ENCODE results near the gene RFC1. TPM values are rescaled to one million over a fixed set of nuclear protein-coding genes. Genes with fewer than 3 reads are reported as not detected.

RFC1 gene
- total RNA-seq, 1 donor from 2014 or later = 123 TPM

GRCh38 chr4:39291686-39292085, 74.5 kb downstream of the RFC1 start:
- H3K36me3 Mint-ChIP-seq = peaks cover 44% of the 10 kb centered on the region
- no peaks in the 10 kb centered on the region for H3K4me1 Mint-ChIP-seq

DNA sequence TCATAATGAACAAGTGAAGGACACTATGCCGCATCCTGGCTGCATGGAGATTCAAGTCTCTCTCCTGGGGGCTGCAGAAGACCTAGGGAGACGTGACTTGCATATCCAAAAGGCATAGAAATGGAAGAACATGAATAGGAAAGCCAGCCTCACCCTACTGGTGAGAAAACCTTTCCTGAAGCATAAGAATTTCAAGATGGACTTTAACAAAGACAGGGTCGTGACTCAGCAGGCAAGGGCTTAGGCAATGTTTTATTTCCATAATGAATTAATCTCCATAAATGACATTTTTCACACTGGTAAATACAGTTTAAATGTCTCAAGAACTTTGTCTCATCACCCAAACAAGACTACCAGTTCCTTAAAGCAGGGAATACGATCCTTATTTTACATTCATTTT, 78.9 kb downstream of the RFC1 start:
- no peak for DNase-seq (ENCODE audit: low spot score)
- Histone ChIP-seq H3K4me2 (no peak overlapping the region), H2AFZ (replicated peaks) (no peak overlapping the region), H3K4me3 (no peak overlapping the region), H3F3A (ENCODE audit: low read depth) (no peaks in the 10 kb centered on the region), H3K27ac (no peak overlapping the region), H4K20me1 (ENCODE audit: low read depth) (no peaks in the 10 kb centered on the region), H3K27me3 (no peaks in the 10 kb centered on the region), H3K4me1 (no peaks in the 10 kb centered on the region), H3K9me3 (ENCODE audit: low read depth) (no peaks in the 10 kb centered on the region), H3K36me3 (peaks cover 10% of the 10 kb centered on the region), H3K79me2 (ENCODE audit: low read depth) (no peaks in the 10 kb centered on the region), H3K9ac (no peak overlapping the region)
- H3K4me3 Mint-ChIP-seq = no peak overlapping the region
- H3K9me3 Mint-ChIP-seq = no peaks in the 10 kb centered on the region
- no peak for TF ChIP-seq EZH2phosphoT487 (IDR thresholded peaks at IDR 0.05)
- no peak for TF ChIP-seq CTCF (IDR thresholded peaks at IDR 0.05)
- no peak for TF ChIP-seq EZH2 (IDR thresholded peaks at IDR 0.05)
- no peaks in the 10 kb centered on the region for H3K4me1 Mint-ChIP-seq
- no peak overlapping the region for H3K27ac Mint-ChIP-seq
- peaks cover 43% of the 10 kb centered on the region for H3K36me3 Mint-ChIP-seq
- no peaks in the 10 kb centered on the region for H3K27me3 Mint-ChIP-seq (ENCODE audit: insufficient read depth, low read depth)

More at GRCh38 chr4:39291686-39292085, 74.5 kb downstream of the RFC1 start:
- Mint-ChIP-seq H3K27me3 (ENCODE audit: insufficient read depth, low read depth) (no peaks in the 10 kb centered on the region), H3K4me3 (no peak overlapping the region), H3K9me3 (no peaks in the 10 kb centered on the region), H3K27ac (no peak overlapping the region)
- Histone ChIP-seq H3K27ac (no peak overlapping the region), H3K27me3 (no peaks in the 10 kb centered on the region), H3K4me3 (no peak overlapping the region), H3F3A (ENCODE audit: low read depth) (no peaks in the 10 kb centered on the region), H3K4me1 (no peaks in the 10 kb centered on the region), H3K4me2 (no peak overlapping the region), H4K20me1 (ENCODE audit: low read depth) (no peaks in the 10 kb centered on the region), H3K36me3 (peaks cover 14% of the 10 kb centered on the region), H3K79me2 (ENCODE audit: low read depth) (no peaks in the 10 kb centered on the region), H2AFZ (replicated peaks) (no peak overlapping the region), H3K9me3 (ENCODE audit: low read depth) (no peaks in the 10 kb centered on the region), H3K9ac (no peak overlapping the region)
- DNase-seq (ENCODE audit: low spot score) = no peak
- no peak for TF ChIP-seq CTCF (IDR thresholded peaks at IDR 0.05)
- TF ChIP-seq EZH2 (IDR thresholded peaks at IDR 0.05) = no peak
- TF ChIP-seq EZH2phosphoT487 (IDR thresholded peaks at IDR 0.05) = no peak

DNA sequence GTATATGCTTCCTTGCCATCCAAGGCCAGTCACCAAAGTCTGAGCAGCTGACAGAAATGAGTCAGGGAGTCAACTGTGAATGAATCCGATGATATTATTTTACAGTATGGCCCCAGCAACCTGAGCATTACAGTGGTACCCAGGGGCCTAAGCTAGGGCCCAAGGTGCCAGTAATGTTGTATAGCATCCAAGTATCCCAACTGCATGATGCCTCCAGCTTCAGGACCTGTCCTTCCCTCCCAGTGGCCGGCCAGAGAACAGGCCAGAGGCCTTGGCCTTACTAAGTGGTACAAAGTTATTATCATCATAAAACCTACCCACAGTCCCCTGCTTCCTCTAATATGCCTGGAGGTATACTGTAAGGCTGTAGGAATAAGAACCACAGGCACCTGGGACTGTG, 79.9 kb downstream of the RFC1 start:
- no peaks in the 10 kb centered on the region for H3K4me1 Mint-ChIP-seq
- no peak for DNase-seq (ENCODE audit: low spot score)
- no peak for TF ChIP-seq EZH2 (IDR thresholded peaks at IDR 0.05)
- no peak for TF ChIP-seq CTCF (IDR thresholded peaks at IDR 0.05)
- no peak for TF ChIP-seq EZH2phosphoT487 (IDR thresholded peaks at IDR 0.05)
- no peaks in the 10 kb centered on the region for H3K79me2 ChIP-seq (ENCODE audit: low read depth)
- no peaks in the 10 kb centered on the region for H3K27me3 Mint-ChIP-seq (ENCODE audit: insufficient read depth, low read depth)
- no peaks in the 10 kb centered on the region for H3K27me3 ChIP-seq
- H3K4me1 ChIP-seq = no peaks in the 10 kb centered on the region
- peaks cover 41% of the 10 kb centered on the region for H3K36me3 Mint-ChIP-seq
- H3K27ac ChIP-seq = no peak overlapping the region
- H3K9me3 Mint-ChIP-seq = no peaks in the 10 kb centered on the region
- no peak overlapping the region for H3K9ac ChIP-seq
- peaks cover 9% of the 10 kb centered on the region for H3K36me3 ChIP-seq
- H3K4me3 ChIP-seq = no peak overlapping the region
- H3K27ac Mint-ChIP-seq = no peak overlapping the region
- H3K4me2 ChIP-seq = no peak overlapping the region
- H3F3A ChIP-seq (ENCODE audit: low read depth) = no peaks in the 10 kb centered on the region
- no peaks in the 10 kb centered on the region for H3K9me3 ChIP-seq (ENCODE audit: low read depth)
- H2AFZ ChIP-seq (replicated peaks) = no peak overlapping the region
- H3K4me3 Mint-ChIP-seq = no peak overlapping the region
- H4K20me1 ChIP-seq (ENCODE audit: low read depth) = no peaks in the 10 kb centered on the region
